GM10266 (cell line): ENCODE data around the gene TMEM45B.
"Not testable (repeated sequence)": the region's sequence is repeated elsewhere in the genome, so short reads cannot be mapped to it uniquely, and the experiment has no call there.

Experiments used
- DNase-seq: peaks from one replicate; pipeline ENCODE4 v3.0.0; 2012; ENCODE audit errors: extremely low spot score
- CTCF ChIP-seq: IDR thresholded peaks from 2 replicates; pipeline ENCODE4 v1.5.1; 2012; ENCODE audit warnings: mild to moderate bottlenecking, low read depth; ENCODE audit not compliant: control insufficient read depth, insufficient read depth; ENCODE audit errors: missing control alignments

TMEM45B gene

GRCh38 chr11:129778877-129779276, 36.8 kb upstream of the TMEM45B start:
- no peak for TF ChIP-seq CTCF
- DNase-seq = no peak

- DNase-seq = no peak
- TF ChIP-seq CTCF = no peak
Measured at GRCh38 chr11:129779342-129779741, 36.3 kb upstream of the TMEM45B start.

- no peak for TF ChIP-seq CTCF
- DNase-seq = no peak
Measured at GRCh38 chr11:129785383-129786111, 30.1 kb upstream of the TMEM45B start.

GRCh38 chr11:129786112-129786416, 29.6 kb upstream of the TMEM45B start:
- not testable (repeated sequence) for DNase-seq

- DNase-seq = no peak
- no peak for TF ChIP-seq CTCF
Measured at GRCh38 chr11:129787532-129788155, 28.0 kb upstream of the TMEM45B start.

- DNase-seq = no peak
- TF ChIP-seq CTCF = no peak
Measured at GRCh38 chr11:129788278-129788677, 27.4 kb upstream of the TMEM45B start.

- TF ChIP-seq CTCF = no peak
- no peak for DNase-seq
Measured at GRCh38 chr11:129790106-129790505, 25.5 kb upstream of the TMEM45B start.
